ENCODE measurements around the gene UBE3B. TPM values are rescaled to one million over a fixed set of nuclear protein-coding genes. Genes with fewer than 3 reads are reported as not detected.

The UBE3B gene
- total and polyA plus RNA-seq, 9 donors, result 12.1 to 53.4 (median 33.2) TPM

DNA sequence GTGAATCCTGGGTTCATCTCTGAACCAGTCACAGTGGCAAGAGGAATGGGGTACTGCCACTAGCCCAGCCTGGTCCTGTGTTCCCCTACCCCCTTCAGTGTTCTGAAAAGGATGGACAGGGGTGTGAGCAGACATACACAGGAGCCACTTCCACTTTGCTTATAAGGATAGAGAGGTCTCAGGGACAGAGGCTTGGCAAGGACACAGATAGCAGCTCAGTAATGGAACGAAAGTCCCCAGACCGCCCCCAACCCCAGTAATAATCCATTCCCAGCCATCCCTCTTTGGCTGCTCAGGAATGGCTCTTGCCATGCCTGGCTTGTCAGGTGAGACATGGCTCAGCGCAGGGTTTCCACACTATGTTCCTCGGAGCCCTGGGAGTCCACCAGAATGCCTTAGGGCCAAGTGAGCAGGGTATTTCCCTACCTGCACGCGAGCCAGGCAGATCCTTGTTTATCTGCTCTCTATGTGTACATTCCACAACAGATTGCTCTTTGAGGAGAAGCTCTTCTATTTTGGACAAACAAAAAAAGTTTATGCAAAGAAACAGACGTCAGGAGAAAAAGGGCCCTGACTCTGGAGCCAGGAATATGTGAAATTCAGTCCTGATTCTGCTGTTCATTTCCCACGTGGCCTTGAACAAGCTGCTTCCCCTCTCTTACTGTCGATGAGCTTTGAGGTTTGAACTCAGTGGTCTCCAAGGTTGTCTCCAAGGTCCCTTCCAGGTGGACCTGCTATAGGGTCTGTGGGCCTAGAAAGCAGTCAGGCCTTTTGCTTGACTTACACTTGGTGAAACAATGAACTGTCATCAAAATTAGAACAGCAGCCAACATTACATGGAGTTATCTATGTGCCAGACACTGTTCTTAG is 10.0 kb downstream of the UBE3B start:
- Histone ChIP-seq H3K27me3 (no peaks in the 10 kb centered on the region), H3K9me3 (no peaks in the 10 kb centered on the region), H3K4me1 (ENCODE audit: insufficient read depth) (no peaks in the 10 kb centered on the region), H3K36me3 (no peaks in the 10 kb centered on the region), H3K27ac (no peak overlapping the region), H3K4me3 (no peak overlapping the region)
- WGBS, 3 donors, result 72 to 84% (median 75%) methylated on average over 9 of the region's 9 CpGs
- intact Hi-C loops (cut with DNase I), result no loop called here
- no peak for DNase-seq
- TF ChIP-seq, protein P1, sequence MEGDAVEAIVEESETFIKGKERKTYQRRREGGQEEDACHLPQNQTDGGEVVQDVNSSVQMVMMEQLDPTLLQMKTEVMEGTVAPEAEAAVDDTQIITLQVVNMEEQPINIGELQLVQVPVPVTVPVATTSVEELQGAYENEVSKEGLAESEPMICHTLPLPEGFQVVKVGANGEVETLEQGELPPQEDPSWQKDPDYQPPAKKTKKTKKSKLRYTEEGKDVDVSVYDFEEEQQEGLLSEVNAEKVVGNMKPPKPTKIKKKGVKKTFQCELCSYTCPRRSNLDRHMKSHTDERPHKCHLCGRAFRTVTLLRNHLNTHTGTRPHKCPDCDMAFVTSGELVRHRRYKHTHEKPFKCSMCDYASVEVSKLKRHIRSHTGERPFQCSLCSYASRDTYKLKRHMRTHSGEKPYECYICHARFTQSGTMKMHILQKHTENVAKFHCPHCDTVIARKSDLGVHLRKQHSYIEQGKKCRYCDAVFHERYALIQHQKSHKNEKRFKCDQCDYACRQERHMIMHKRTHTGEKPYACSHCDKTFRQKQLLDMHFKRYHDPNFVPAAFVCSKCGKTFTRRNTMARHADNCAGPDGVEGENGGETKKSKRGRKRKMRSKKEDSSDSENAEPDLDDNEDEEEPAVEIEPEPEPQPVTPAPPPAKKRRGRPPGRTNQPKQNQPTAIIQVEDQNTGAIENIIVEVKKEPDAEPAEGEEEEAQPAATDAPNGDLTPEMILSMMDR (IDR thresholded peaks at IDR 0.05), result no peak
- TF ChIP-seq EP300 (IDR thresholded peaks at IDR 0.05) (no peak), POLR2A (IDR thresholded peaks at IDR 0.05) (no peak)

DNA sequence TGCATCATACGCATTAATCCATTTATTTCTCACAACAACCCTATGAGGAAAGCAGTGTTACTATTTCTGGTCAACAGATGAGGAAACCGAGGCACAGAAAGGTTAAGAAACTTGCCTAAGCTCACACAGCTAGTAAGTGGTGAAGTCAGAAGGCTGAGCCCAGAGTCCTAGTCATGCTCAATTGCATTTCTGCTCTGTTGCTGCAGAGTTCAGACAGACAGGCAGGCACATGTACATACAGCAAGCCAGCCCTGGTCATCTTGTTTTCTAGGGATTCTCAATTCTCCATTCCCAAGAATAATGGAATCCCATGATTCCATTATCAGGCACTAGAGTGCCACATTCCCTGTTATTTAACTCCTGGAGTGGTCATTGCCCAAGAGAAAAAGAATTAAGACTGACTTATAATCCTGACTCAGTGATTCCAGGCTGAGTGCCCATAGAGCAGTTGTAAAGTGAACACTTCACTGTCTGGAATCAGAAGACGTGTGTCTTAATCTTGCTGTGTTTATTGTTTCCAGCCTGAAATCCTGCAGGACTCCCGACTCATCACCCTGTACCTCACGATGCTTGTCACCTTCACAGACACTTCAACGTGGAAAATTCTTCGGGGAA is 10.7 kb downstream of the UBE3B start:
- 78 to 88% (median 85%) methylated on average over 7 of the region's 7 CpGs for WGBS, 3 donors
- no peak overlapping the region for H3K4me3 ChIP-seq
- no peaks in the 10 kb centered on the region for H3K27me3 ChIP-seq
- no peaks in the 10 kb centered on the region for H3K4me1 ChIP-seq (ENCODE audit: insufficient read depth)
- intact Hi-C loops (cut with DNase I), result no loop called here
- TF ChIP-seq, protein P1 (IDR thresholded peaks at IDR 0.05), result no peak
- TF ChIP-seq POLR2A (IDR thresholded peaks at IDR 0.05) (no peak), EP300 (IDR thresholded peaks at IDR 0.05) (no peak)
- no peaks in the 10 kb centered on the region for H3K9me3 ChIP-seq
- no peak overlapping the region for H3K27ac ChIP-seq
- no peaks in the 10 kb centered on the region for H3K36me3 ChIP-seq
- no peak for DNase-seq

DNA sequence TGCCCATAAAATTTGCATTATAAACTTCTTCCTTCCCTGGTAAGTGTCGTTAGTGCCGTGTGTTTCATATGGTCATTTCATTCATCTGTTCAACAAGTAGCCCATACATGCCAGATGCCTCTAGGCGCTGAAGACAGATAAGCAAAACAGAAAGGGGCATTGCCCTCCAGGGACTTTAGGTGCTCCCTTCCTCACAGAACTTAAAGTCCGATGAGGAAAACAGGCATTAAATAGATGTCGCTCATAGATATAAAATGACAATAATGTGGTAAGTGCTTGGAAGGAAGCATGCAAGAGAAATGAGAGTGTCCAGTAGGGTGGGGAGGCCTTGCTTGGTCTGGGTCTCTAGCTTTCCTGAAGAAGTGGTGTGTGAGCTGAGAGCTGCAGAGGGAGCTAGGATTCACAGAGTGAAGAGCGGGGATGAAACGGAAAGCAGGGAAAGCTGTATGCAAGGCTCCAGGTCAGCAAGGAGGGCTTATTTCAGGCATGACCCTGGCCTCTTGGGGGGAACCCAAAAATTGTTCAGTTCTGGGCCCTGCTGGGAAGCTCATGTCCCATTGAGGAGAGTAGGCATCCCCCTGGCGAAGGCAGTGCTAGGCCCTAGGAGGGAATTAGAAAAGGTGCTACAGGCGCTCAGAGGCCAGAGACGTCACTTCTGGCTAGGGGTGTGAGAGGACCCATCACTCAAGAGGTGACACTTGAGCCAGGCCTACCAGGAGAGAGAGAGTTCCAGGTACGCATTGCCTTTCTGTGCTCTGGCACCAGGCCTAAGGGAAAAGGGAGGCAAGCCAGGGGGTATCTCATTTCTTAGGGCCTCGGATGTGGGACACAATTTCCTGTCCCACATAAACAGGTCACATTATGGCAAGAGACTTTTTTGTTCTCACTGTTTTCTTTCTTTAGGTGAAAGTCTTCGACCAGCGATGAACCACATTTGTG is 11.9 kb downstream of the UBE3B start:
- TF ChIP-seq, protein P1 (IDR thresholded peaks at IDR 0.05), result no peak
- TF ChIP-seq EP300 (IDR thresholded peaks at IDR 0.05) (no peak), POLR2A (IDR thresholded peaks at IDR 0.05) (no peak)
- no peaks in the 10 kb centered on the region for H3K36me3 ChIP-seq
- WGBS, 3 donors, result 93% methylated on average over 14 of the region's 14 CpGs
- no peak for DNase-seq
- no peak overlapping the region for H3K27ac ChIP-seq
- H3K27me3 ChIP-seq, result no peaks in the 10 kb centered on the region
- H3K9me3 ChIP-seq, result no peaks in the 10 kb centered on the region
- intact Hi-C loops (cut with DNase I), result no loop called here
- H3K4me1 ChIP-seq (ENCODE audit: insufficient read depth), result no peaks in the 10 kb centered on the region
- no peak overlapping the region for H3K4me3 ChIP-seq

DNA sequence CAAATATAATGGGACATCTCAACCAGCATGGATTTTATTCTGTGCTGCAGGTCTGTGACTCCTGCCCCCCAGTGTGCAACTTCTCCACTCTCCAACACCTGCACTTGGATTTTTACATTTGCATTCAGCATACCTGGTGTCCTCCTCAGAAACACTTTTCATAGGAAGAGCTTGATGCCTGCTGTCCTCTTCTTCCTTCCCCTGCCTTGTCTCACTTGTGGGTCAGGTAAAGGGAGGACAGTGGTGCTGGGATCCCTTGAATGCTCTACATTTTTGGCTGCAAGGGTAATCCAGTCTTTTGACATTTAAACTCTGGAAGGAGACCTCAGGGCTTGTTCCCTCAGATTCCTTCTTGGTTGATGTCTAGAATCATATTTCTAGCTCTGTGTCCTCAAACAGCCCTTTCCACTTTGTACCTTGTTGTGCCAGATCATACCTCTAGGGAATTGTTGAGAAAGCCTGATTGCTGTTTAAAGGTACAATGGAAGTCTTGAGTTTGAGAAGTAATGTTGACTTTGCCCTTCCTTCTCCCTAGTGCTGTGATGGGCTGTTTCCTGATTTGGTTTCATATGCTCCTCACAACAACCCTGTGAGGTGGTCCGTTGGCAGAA is 12.6 kb downstream of the UBE3B start:
- H3K36me3 ChIP-seq, result no peaks in the 10 kb centered on the region
- no peaks in the 10 kb centered on the region for H3K9me3 ChIP-seq
- H3K4me1 ChIP-seq (ENCODE audit: insufficient read depth), result no peaks in the 10 kb centered on the region
- H3K27me3 ChIP-seq, result no peaks in the 10 kb centered on the region
- WGBS, 3 donors, result 71 to 88% (median 85%) methylated on average over 1 of the region's 1 CpG
- no peak overlapping the region for H3K4me3 ChIP-seq
- TF ChIP-seq POLR2A (IDR thresholded peaks at IDR 0.05), result no peak
- no peak for TF ChIP-seq EP300 (IDR thresholded peaks at IDR 0.05)
- TF ChIP-seq, protein P1 (IDR thresholded peaks at IDR 0.05), result no peak
- no peak overlapping the region for H3K27ac ChIP-seq
- no peak for DNase-seq
- intact Hi-C loops (cut with DNase I), result loop anchor here in 1 of 4 donors (10.0 kb wide), 1 partner anchor 55 kb away; no protein-coding TSS in a partner anchor
